Neural cell (in vitro differentiated cells): ENCODE measurements around the gene PCCA. TPM values are rescaled to one million over a fixed set of nuclear protein-coding genes. Genes with fewer than 3 reads are reported as not detected.
"Not testable (repeated sequence)": the region's sequence is repeated elsewhere in the genome, so short reads cannot be mapped to it uniquely, and the experiment has no call there.

Experiments used
- H2AFZ ChIP-seq: fragments of 200-600, 300-800 bp; sonication (generic), shearing (Covaris generic); 2 replicates; pipeline ENCODE4 v1.6.0; 2014; ENCODE audit warnings: low read depth, mild to moderate bottlenecking, antibody characterized with exemption, low read length, moderate library complexity
- H3F3A ChIP-seq: fragments of 200-600 bp; shearing (Covaris generic); 2 replicates; pipeline ENCODE4 v1.6.1; 2016; ENCODE audit warnings: mild to moderate bottlenecking, moderate library complexity, mixed read lengths, antibody characterized with exemption, low read length; ENCODE audit not compliant: insufficient read depth, poor library complexity, severe bottlenecking
- H3K27ac ChIP-seq: fragments of 200-600, 300-800 bp; sonication (generic), shearing (Covaris generic); 2 replicates; pipeline ENCODE4 v1.5.1; 2014; ENCODE audit warnings: mild to moderate bottlenecking, low read length, moderate library complexity
- H3K27me3 ChIP-seq: fragments of 300-800, 200-600 bp; sonication (generic), shearing (Covaris generic); 2 replicates; pipeline ENCODE4 v1.6.0; 2014; ENCODE audit warnings: mild to moderate bottlenecking, low read depth, low read length, moderate library complexity; ENCODE audit not compliant: insufficient read depth
- H3K36me3 ChIP-seq: fragments of 300-800, 200-600 bp; sonication (generic), shearing (Covaris generic); 2 replicates; pipeline ENCODE4 v1.5.1; 2014; ENCODE audit warnings: mild to moderate bottlenecking, antibody characterized with exemption, low read length, moderate library complexity; ENCODE audit not compliant: insufficient read depth
- H3K4me2 ChIP-seq: fragments of 300-800, 200-600 bp; sonication (generic), shearing (Covaris generic); 2 replicates; pipeline ENCODE4 v1.6.0; 2014; ENCODE audit warnings: mild to moderate bottlenecking, low read length
- H3K4me3 ChIP-seq: fragments of 300-800, 200-600 bp; sonication (generic), shearing (Covaris generic); 2 replicates; pipeline ENCODE4 v1.5.1; 2014; ENCODE audit warnings: mild to moderate bottlenecking, low read length, moderate library complexity
- H3K79me2 ChIP-seq: fragments of 200-600 bp; shearing (Covaris generic); replicated peaks from 2 replicates; pipeline ENCODE4 v1.6.0; 2014; ENCODE audit warnings: mild to moderate bottlenecking, low read length, moderate library complexity; ENCODE audit not compliant: insufficient read depth
- H3K9ac ChIP-seq: fragments of 300-800, 200-600 bp; sonication (generic), shearing (Covaris generic); 2 replicates; pipeline ENCODE4 v1.6.1; 2016; ENCODE audit warnings: mild to moderate bottlenecking, low read length, mixed read lengths
- H3K9me2 ChIP-seq: fragments of 200-600 bp; shearing (Covaris generic); 2 replicates; pipeline ENCODE4 v1.6.1; 2016; ENCODE audit warnings: mild to moderate bottlenecking, low read length, mixed read lengths; ENCODE audit not compliant: insufficient read depth
- H3K9me3 ChIP-seq: fragments of 200-600, 300-800 bp; sonication (generic), shearing (Covaris generic); 2 replicates; pipeline ENCODE4 v1.6.1; 2016; ENCODE audit warnings: mild to moderate bottlenecking, mixed run types, low read length, moderate library complexity, mixed read lengths
- H4K20me1 ChIP-seq: fragments of 200-600 bp; shearing (Covaris generic); 2 replicates; pipeline ENCODE4 v1.6.1; 2016; ENCODE audit warnings: mild to moderate bottlenecking, mixed run types; ENCODE audit not compliant: insufficient read depth
- CTCF ChIP-seq: fragments of 450-650 bp; IDR thresholded peaks from 2 replicates; pipeline ENCODE4 v1.5.1; 2014; ENCODE audit warnings: antibody characterized with exemption, mild to moderate bottlenecking, moderate library complexity; ENCODE audit not compliant: poor library complexity, severe bottlenecking
- EP300 ChIP-seq: fragments of 450-650 bp; conservative IDR thresholded peaks from 2 replicates; pipeline ENCODE4 v1.6.1; 2014; ENCODE audit warnings: antibody characterized with exemption, mild to moderate bottlenecking, moderate library complexity; ENCODE audit not compliant: poor library complexity, severe bottlenecking
- EZH2 ChIP-seq: fragments of 200-600, 300-800 bp; shearing (Covaris generic), sonication (generic); IDR thresholded peaks from 2 replicates; pipeline ENCODE4 v1.6.1; 2014; ENCODE audit warnings: antibody characterized with exemption, low read length, borderline replicate concordance, mild to moderate bottlenecking; ENCODE audit not compliant: insufficient read depth, poor library complexity, severe bottlenecking
- MXI1 ChIP-seq: fragments of 450-650 bp; conservative IDR thresholded peaks from 2 replicates; pipeline ENCODE4 v1.6.1; 2014; ENCODE audit warnings: antibody characterized with exemption, mild to moderate bottlenecking; ENCODE audit not compliant: poor library complexity, severe bottlenecking
- POLR2AphosphoS5 ChIP-seq: IDR thresholded peaks from 2 replicates; pipeline ENCODE4 v1.6.1; 2012
- RAD21 ChIP-seq: fragments of 450-650 bp; conservative IDR thresholded peaks from 2 replicates; pipeline ENCODE4 v1.6.1; 2014; ENCODE audit warnings: antibody characterized with exemption, mild to moderate bottlenecking, moderate library complexity
- SMC3 ChIP-seq: fragments of 450-650 bp; conservative IDR thresholded peaks from 2 replicates; pipeline ENCODE4 v1.6.1; 2014; ENCODE audit warnings: antibody characterized with exemption, mild to moderate bottlenecking, moderate library complexity; ENCODE audit not compliant: poor library complexity
- TAF1 ChIP-seq: IDR thresholded peaks from 2 replicates; pipeline ENCODE4 v1.6.1; 2012; ENCODE audit warnings: low read depth
- polyA plus RNA-seq: library from polyadenylated mRNA; depleted of rRNA; stranded (reverse); fragments of >200 nt; gene quantifications from 2 replicates; pipeline ENCODE4 v1.2.3, GENCODE V29; 2014
- TF ChIP-seq, protein P1 (sequence below): IDR thresholded peaks from 2 replicates; pipeline ENCODE4 v1.6.1; 2012; ENCODE audit warnings: borderline replicate concordance

Gene PCCA
- polyA plus RNA-seq, 1 donor from 2014 or later, result 17.0 TPM

- Histone ChIP-seq H3K36me3 (no peaks in the 10 kb centered on the region), H3K27me3 (no peaks in the 10 kb centered on the region), H3K9ac (no peak overlapping the region), H3K9me3 (no peaks in the 10 kb centered on the region), H3K79me2 (no peaks in the 10 kb centered on the region), H3F3A (no peaks in the 10 kb centered on the region), H4K20me1 (no peaks in the 10 kb centered on the region), H3K9me2 (no peaks in the 10 kb centered on the region), H3K27ac (no peak overlapping the region), H2AFZ (no peak overlapping the region), H3K4me3 (no peak overlapping the region), H3K4me2 (no peak overlapping the region)
- TF ChIP-seq CTCF, result no peak
- no peak for TF ChIP-seq EZH2
- TF ChIP-seq, protein P1, sequence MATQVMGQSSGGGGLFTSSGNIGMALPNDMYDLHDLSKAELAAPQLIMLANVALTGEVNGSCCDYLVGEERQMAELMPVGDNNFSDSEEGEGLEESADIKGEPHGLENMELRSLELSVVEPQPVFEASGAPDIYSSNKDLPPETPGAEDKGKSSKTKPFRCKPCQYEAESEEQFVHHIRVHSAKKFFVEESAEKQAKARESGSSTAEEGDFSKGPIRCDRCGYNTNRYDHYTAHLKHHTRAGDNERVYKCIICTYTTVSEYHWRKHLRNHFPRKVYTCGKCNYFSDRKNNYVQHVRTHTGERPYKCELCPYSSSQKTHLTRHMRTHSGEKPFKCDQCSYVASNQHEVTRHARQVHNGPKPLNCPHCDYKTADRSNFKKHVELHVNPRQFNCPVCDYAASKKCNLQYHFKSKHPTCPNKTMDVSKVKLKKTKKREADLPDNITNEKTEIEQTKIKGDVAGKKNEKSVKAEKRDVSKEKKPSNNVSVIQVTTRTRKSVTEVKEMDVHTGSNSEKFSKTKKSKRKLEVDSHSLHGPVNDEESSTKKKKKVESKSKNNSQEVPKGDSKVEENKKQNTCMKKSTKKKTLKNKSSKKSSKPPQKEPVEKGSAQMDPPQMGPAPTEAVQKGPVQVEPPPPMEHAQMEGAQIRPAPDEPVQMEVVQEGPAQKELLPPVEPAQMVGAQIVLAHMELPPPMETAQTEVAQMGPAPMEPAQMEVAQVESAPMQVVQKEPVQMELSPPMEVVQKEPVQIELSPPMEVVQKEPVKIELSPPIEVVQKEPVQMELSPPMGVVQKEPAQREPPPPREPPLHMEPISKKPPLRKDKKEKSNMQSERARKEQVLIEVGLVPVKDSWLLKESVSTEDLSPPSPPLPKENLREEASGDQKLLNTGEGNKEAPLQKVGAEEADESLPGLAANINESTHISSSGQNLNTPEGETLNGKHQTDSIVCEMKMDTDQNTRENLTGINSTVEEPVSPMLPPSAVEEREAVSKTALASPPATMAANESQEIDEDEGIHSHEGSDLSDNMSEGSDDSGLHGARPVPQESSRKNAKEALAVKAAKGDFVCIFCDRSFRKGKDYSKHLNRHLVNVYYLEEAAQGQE, result no peak
- no peak for TF ChIP-seq SMC3
- TF ChIP-seq MXI1, result no peak
- no peak for TF ChIP-seq TAF1
- no peak for TF ChIP-seq POLR2AphosphoS5
- no peak for TF ChIP-seq RAD21
- TF ChIP-seq EP300, result no peak
Measured at GRCh38 chr13:100280681-100281080, 191.8 kb downstream of the PCCA start.

- H2AFZ ChIP-seq, H3K27ac ChIP-seq, H3F3A ChIP-seq, H3K36me3 ChIP-seq, H3K4me2 ChIP-seq, H3K4me3 ChIP-seq, H3K9me2 ChIP-seq, H3K9me3 ChIP-seq, H4K20me1 ChIP-seq, H3K79me2 ChIP-seq, H3K27me3 ChIP-seq, H3K9ac ChIP-seq: not testable (repeated sequence)
Measured at GRCh38 chr13:100282306-100282705, 193.4 kb downstream of the PCCA start.

DNA sequence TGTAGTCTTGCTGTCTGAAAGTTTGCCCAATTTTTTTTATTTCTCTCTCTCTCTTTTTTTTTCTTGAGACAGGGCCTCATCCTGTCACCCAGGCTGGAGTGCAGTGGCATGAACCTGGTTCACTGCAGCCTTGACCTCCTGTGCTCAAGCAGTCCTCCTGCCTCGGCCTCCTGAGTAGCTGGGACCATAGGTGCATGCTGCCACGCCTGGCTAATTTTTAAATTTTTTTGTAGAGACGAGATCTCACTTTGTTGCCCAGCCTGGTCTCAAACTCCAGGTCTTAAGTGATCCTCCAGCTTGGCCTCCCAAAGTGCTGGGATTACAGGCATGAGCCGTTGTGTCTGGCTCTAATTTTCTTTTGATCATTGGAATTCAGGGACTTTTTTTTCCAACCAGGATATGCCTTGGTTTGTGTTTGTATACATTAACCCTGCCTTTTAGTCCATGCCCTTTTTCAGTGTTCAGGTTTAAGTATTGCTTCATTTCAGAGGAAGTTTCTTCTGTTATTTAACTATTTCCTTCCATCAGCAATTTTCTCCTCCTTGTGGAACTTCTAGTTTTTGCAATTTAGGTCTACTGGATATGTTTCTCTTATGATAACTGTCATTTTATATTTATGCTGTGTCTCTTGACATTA, 201.4 kb downstream of the PCCA start:
- TF ChIP-seq, protein P1, result no peak
- no peak for TF ChIP-seq RAD21
- no peak for TF ChIP-seq TAF1
- no peak for TF ChIP-seq EZH2
- no peak for TF ChIP-seq SMC3
- TF ChIP-seq MXI1, result no peak
- TF ChIP-seq CTCF, result no peak
- TF ChIP-seq POLR2AphosphoS5, result no peak
- TF ChIP-seq EP300, result no peak

More for the DNA sequence above, 201.4 kb downstream of the PCCA start:
- Histone ChIP-seq H3K36me3 (no peaks in the 10 kb centered on the region), H3K9ac (no peak overlapping the region), H3K4me2 (no peak overlapping the region), H3K79me2 (no peaks in the 10 kb centered on the region), H3K27ac (no peak overlapping the region), H3K4me3 (no peak overlapping the region), H4K20me1 (no peaks in the 10 kb centered on the region), H3F3A (no peaks in the 10 kb centered on the region), H2AFZ (no peak overlapping the region), H3K9me3 (no peaks in the 10 kb centered on the region), H3K27me3 (no peaks in the 10 kb centered on the region), H3K9me2 (no peaks in the 10 kb centered on the region)
